ENCODE measurements around the gene TMX2.

GRCh38 chr11:57761301-57762234 lies 49.2 kb downstream of the TMX2 start, which contains the start of gene CTNND1:
- peak; percentile 90; the same call in 1 of the 2 replicates for TF ChIP-seq POLR2AphosphoS5 (IDR thresholded peaks at IDR 0.05; ENCODE audit: low read depth, low read length)
- no peak for TF ChIP-seq SIN3A (IDR thresholded peaks at IDR 0.05; ENCODE audit: borderline replicate concordance, insufficient read depth, low read length)
- peak; percentile 86; the same call in 1 of the 2 replicates for TF ChIP-seq TAF1 (IDR thresholded peaks at IDR 0.05; ENCODE audit: borderline replicate concordance, insufficient read depth, low read length)
